Activated T-cell treated with anti-CD3 and anti-CD28 coated beads, Interleukin-2, amount 50 U/mL, for 1 hour (primary cell): ENCODE results near the gene HIPK1.
"Not testable (repeated sequence)": the region's sequence is repeated elsewhere in the genome, so short reads cannot be mapped to it uniquely, and the experiment has no call there.

ENCODE experiments used
- DNase-seq: peaks from one replicate; pipeline ENCODE4 v3.0.0-alpha.2; 2020

HIPK1 gene

DNA sequence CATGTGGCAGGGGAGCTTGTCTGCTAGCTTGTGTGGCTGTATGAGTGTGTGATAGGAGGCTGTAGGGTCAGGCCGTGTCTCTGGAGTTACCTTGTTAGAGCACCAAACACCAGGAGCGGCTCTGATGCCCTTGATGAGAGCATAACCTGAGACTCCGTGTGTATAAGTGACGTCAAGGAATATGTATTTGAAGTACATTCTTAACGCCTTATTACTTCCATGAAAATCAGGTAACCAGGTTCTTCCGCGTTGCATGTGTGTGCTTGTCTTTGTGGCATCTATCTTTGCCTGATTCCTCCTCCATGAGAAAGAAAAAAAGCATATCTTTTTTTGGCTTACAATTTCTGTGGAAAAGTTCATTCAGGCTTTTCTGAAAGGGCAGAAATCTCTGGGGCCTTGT is 54.7 kb downstream of the HIPK1 start:
- no peak for DNase-seq

GRCh38 chr1:113984710-113985109 is 55.6 kb downstream of the HIPK1 start:
- DNase-seq = no peak

- no peak for DNase-seq
Observed at GRCh38 chr1:113986802-113987201, 57.7 kb downstream of the HIPK1 start.

GRCh38 chr1:113987259-113987658 is 58.1 kb downstream of the HIPK1 start:
- DNase-seq = no peak

DNA sequence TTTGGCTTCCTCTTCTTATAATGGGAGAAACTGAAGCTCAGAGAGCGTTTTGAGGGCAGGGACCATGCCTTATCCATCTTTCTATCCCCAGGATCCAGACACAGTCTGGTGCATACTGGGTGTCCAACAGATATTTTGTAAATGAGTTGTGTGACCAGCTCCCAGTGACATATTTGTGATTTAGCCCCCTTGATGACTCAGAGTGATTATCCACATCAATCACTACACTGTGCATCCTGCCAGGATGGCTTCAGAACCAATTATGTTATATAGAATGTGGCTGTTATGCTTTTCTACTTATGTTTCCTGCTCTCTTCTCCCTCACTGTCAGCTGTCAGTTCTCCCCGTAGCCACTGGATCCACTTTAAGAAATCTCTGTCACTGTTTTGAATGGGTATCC is 61.4 kb downstream of the HIPK1 start:
- no peak for DNase-seq

DNA sequence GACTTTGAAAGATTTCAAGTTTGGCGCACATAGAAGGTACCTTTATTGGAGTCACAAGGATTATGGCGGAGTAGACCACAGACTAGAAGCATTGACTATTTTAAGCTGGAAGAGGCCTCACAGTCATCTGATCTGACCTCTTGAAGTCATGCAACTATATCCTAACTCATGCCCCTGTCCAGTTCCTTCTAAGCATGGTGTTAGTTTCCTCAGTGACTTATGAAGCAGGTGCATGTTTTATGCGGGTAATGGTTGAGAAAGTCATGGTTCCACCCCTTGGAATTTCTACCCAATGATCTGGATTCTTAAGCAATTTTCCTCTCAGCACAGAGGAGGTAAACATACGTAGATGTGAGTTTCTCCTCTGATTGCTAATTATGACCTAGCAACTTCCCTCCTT is 61.8 kb downstream of the HIPK1 start:
- DNase-seq = no peak

DNA sequence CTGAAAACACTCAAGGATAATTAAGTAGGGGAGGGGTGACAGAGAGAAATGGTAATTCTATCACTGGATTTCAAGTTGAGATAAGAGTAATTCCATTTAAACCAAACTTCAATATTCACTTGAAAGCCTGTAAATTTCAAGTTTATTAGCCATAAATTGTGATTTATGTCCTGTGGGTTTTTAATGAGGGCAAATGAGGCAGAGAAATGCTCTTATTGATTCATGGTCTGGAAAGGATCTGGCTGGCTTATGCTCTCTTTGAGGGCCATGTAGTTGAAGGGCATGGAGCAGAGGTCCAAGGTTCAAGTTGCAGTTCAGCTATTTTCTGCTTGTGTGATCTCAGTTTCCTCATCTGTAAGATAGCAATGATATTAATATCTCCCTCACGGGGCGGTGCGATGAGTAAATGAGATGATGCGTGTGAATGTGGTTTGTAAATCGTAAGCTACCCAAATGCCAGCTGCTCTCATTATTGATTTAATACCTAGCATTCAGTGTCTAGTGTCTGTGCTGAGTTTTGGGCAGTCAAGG is 62.4 kb downstream of the HIPK1 start:
- no peak for DNase-seq

- DNase-seq = no peak
Observed at GRCh38 chr1:113993072-113993471, 63.9 kb downstream of the HIPK1 start.

DNA sequence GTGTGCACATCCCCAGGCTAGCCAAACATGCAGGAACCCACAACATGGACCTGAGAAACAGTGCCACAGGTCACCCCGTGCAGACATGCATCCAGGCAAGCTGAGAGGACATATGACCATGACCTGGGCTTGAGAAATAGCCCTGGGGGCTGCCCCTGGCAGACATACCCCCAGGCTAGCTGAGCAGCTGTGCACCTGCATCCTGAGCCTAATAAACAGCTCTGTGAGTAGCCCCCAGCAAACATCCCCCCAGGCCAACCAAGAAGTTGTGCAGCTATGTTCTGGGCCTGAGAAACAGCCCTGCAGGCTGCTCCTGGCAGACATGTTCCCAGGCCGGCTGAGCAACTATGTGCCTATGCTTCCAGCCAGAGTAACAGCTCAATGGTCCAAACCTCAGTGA is 64.6 kb downstream of the HIPK1 start:
- DNase-seq = no peak

DNA sequence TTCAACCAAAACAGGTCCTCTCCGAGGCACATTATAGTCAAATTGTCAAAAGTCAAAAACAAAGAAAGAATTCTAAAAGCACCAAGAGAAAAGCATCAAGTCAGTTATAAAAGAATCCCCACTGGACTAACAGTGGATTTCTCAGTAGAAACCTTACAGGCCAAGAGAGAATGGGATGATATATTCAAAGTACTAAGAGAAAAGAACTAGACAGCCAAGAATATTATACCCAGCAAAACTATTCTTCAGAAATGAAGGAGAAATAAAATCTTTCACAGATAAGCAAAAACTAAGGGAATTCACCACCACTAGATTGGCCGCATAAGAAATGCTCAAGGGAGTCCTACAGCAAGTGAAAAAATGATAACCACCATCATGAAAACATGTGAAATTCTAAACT is 66.3 kb downstream of the HIPK1 start:
- DNase-seq = no peak

GRCh38 chr1:113998361-113998760 is 69.2 kb downstream of the HIPK1 start:
- no peak for DNase-seq

DNA sequence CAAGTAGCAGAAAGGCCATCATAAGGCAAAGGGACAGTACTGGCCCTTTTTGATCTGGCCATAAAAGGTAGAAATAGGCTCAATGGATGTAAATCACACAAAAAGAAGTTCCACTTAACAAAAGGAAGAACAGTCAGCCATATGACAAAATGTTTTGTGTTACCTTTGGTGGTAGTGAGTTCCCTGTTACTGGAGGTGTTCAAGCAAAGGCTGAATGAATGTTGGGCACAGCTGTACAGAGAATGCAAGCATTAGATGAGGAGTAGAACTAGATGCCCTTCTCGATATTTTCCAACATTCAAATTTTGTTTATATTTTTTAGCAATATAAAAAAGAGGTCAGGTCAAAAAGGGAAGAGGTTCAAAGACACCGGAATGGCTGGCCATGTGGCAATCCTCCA is 70.1 kb downstream of the HIPK1 start:
- DNase-seq = no peak

DNA sequence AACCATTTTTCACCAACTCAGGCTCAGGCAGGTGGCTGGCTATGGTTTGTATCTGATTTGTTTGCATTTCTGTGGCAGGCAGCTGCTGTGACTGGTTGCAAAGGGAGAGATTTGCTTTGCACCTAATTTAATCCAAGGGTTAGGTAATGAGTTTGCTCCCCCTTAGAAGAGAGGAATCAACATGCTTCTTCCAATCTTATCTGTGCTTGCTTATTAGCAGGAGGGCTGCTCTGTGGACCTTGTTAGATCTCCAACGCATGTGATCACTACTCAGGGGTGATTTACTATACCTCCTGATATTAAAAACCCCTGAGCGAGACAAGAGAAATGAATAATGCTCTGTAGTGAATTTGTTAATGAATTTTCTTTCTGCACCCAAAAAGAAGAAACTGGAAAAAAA is 70.7 kb downstream of the HIPK1 start:
- no peak for DNase-seq

GRCh38 chr1:114000406-114000805 is 71.3 kb downstream of the HIPK1 start:
- DNase-seq = no peak

DNA sequence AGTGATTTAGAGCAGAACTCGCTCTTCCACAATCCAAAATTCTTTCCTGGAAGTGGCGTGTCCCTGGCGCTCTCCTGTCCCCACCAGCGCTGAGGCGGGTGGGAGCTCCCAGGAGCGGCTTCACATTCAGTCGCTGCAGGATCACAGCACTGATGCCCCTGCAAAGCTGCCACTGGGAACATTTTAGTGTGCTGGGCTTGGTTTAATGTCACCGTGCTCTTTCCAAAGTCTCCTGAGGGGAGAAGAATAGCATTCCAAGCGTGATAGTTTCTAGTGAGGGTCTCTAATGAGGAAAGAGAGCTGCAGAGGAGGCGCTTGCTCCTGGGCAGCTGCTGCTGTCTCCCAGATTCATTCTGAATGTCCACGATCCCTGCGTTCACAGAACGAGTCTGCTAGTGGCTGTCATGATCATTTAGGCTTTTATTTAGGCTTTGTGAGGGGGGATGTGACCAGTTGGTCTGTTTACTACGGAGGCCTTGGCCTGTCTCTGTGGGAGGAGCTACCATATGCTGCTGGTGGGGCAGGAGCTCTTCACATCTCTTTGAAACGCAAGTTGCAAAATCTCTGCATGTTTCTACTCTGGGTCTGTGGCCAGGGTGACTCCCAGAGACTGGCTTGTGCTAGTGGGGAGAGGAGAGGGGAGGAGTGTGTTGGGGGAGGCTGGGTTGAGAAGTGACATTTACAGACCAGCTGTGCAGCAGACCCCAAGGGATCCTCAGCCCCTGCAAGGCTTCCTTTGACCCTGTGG is 73.5 kb downstream of the HIPK1 start:
- DNase-seq = no peak

DNA sequence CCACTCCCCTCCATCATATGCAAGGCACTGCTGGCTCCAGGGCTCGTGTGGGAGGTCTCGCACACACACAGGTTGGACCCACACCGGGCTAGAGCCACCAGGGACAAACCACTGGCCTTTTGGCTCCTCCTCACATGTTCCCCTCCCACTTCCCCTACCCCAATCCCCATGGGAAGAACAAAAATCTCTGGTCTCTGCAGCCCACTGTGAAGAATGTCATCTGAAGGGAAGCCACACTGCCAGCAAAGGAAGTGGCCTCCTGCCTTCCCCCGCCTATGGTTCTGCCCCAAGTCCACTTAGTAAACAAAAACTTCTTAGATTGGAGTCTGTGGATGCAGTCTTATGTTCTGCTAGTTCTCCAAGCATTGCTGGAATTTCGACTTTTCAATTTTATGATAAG is 74.3 kb downstream of the HIPK1 start:
- DNase-seq = no peak

DNA sequence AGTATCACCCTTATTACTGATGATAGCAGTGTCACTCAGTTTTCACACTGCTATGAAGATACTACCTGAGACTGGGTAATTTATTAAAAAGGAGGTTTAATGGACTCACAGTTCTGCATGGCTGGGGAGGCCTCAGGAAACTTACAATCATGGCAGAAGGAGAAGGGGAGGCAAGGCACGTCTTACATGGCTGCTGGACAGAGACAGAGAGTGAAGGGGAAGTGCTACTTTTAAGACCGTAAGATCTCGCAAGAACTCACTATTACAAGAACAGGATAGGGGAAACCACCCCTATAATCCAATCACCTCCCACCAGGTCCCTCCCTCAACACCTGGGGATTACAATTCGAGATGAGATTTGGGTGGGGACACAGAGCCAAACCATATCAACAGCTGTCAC is 77.7 kb downstream of the HIPK1 start:
- not testable (repeated sequence) for DNase-seq

- DNase-seq = no peak
Observed at GRCh38 chr1:114008480-114008941, 79.4 kb downstream of the HIPK1 start.

DNA sequence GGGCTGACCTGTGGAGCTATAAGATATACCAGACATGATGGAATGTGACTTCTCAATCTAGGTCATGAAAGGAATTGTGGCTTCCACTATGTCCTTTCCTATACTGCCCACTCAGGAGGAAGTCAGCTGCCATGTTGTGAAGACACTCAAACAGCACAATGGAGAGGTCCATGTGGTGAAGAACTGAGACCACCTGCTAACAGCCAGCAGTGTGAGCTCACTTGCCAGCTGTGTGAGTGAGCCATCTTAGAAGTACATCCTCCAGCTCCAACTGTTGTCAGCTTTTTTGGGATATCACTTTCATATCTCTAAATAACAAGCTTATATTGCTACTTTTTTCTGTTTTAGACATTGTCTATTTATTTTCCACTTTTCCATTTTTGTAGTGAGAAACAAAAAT is 79.9 kb downstream of the HIPK1 start:
- no peak for DNase-seq

GRCh38 chr1:114009393-114009792 is 80.3 kb downstream of the HIPK1 start:
- DNase-seq = no peak

DNA sequence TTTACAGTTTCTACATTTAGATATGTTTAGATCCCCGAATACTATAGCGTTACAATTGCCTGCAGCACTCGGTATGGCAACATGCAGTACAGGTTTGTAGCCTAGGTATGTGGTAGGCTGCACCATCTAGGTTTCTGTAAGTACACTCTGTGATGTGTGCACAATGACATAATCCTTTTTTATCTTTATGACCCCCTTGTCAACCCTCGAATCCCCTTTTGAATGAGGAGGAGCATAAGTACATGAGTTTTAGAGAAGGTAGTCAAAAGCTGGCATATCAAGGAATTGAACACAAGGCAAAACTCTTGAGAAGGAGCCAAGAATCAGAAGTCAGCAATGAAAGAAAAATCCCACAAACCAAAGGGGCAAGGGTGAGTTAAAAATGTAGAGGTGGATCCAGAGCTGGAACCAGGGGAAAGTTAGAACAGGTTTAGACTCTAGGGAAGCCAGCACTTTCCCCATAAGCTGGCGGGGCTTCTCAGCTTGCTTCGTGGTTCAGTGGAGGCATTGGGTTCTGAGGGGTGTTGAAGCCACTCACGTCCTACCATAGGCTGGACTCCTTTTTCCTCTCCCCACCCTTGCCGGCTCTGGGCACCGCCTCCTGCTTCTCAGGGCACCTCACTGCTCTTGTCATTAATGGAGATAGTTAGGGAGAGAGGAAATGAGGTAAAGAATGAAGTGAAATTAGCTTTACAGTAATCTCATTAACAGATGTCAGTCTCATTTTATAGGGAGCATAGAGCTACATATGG is 81.5 kb downstream of the HIPK1 start:
- DNase-seq = no peak

DNA sequence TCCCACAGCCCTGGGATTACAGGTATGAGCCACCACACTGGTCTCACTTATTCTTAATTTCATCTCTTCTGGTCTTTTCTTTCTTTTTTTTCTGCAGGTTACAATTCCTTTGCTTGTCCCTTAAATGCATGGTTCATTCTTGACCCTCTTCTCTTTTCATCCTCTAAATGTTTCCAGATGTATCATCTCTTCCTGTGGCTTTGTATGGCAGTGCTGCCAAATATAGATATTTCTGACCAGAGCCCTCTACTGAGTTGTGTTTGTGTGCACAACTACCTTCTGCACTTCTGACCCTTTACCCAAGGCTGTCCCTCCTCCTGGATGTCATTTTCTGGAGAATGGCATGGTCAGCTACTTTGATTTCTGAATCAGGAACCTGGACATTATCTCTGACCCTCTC is 82.7 kb downstream of the HIPK1 start:
- no peak for DNase-seq

DNA sequence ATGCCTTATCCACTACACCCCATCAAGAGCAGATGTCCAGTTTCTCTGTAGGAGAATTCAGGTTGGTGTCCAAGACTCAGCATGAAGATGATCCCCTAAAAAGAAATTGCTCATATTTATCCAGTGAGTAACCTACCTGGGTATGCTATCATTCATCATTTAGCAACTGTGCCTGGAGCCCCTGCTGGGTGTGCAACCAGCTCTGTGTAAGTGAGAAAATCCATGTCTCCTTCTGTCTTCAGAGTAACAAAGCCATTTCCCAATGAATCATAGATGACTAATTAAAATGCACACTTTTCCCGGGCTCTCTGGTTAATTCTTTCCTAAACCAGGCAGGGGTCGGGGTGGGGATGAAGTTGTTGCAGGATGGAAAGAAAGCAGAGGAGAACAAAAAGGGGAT is 86.0 kb downstream of the HIPK1 start:
- DNase-seq = no peak

DNA sequence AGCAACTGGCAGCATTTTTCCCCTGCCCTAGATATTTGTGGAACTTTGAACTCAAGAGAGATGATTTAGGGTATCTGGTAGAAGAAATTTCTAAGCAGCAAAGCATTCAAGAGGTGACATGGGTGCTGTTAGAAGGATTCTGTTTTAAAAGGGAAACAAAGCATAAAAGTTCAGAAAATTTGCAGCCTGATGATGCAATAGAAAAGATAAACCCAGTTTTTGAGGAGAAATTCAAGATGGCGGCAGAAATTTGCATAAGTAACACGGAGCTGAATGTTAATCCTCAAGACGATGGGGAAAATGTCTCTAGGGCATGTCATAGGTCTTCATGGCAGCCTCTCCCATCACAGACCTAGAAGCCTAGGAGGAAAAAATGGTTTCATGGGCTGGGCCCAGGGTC is 90.6 kb downstream of the HIPK1 start:
- DNase-seq = not testable (repeated sequence)
